ENCODE results near the gene CCNH. TPM values are rescaled to one million over a fixed set of nuclear protein-coding genes. Genes with fewer than 3 reads are reported as not detected.

CCNH gene
- total RNA-seq, 1 experiment from 2014 or later, result 63.2 TPM

DNA sequence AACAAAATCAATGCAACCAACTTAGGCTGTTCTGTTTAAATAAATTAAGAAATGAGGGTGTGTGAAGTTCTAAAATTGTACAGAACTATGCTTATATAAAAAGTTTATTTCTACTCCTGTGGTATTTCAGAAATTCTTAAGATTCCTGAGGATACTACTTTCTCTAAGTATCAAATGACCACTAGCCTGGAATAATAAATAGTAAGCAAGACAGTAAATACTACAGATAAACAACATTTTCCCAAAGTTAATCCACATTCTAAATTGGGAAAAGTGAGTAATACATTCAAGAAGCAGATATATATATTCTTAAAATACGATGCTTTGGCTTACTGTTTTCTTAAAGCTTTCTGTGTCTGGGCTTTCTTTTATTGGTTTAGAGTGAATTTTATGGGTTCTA is 29.5 kb downstream of the CCNH start:
- no peak overlapping the region for H3K4me3 ChIP-seq (replicated peaks in 1 of 2; ENCODE audit: low read depth in 1 of 2, low read length in 2 of 2)
- H2AFZ ChIP-seq (ENCODE audit: low read depth, low read length, poor library complexity, severe bottlenecking), result no peak overlapping the region
- no TSS peak for BruUV-seq (replicated peaks)
- no peaks in the 10 kb centered on the region for H3K4me1 ChIP-seq (ENCODE audit: control insufficient read depth in 1 of 2, insufficient read depth in 2 of 2, low read length in 2 of 2)
- H3K27ac ChIP-seq (ENCODE audit: low read depth, low read length), result no peak overlapping the region
- H3K79me2 ChIP-seq (ENCODE audit: insufficient read depth, low read length), result peaks cover 13% of the 10 kb centered on the region
- no peaks in the 10 kb centered on the region for H3K9me2 ChIP-seq (ENCODE audit: insufficient read depth)
- no peaks in the 10 kb centered on the region for H4K20me1 ChIP-seq (ENCODE audit: insufficient read depth)
- DNase-seq (ENCODE audit: low read depth, low spot score) (no peak), ATAC-seq (no peak)
- TF ChIP-seq, protein P1, sequence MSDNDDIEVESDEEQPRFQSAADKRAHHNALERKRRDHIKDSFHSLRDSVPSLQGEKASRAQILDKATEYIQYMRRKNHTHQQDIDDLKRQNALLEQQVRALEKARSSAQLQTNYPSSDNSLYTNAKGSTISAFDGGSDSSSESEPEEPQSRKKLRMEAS (IDR thresholded peaks at IDR 0.05), result no peak
- TF ChIP-seq, protein P2, sequence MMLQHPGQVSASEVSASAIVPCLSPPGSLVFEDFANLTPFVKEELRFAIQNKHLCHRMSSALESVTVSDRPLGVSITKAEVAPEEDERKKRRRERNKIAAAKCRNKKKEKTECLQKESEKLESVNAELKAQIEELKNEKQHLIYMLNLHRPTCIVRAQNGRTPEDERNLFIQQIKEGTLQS (IDR thresholded peaks at IDR 0.05), result no peak
- TF ChIP-seq RAD21 (IDR thresholded peaks at IDR 0.05; ENCODE audit: low read depth) (no peak), SRF (IDR thresholded peaks at IDR 0.05; ENCODE audit: low read depth) (no peak), EGR1 (IDR thresholded peaks at IDR 0.05; ENCODE audit: low read depth) (no peak), EZH2 (IDR thresholded peaks at IDR 0.05) (no peak), FOSL1 (IDR thresholded peaks at IDR 0.05; ENCODE audit: low read depth) (no peak), CBX3 (IDR thresholded peaks at IDR 0.05; ENCODE audit: low read depth) (no peak), YY1 (IDR thresholded peaks at IDR 0.05; ENCODE audit: extremely low read depth, insufficient replicate concordance, low read depth, low read length) (no peak), TCF7L2 (IDR thresholded peaks at IDR 0.05; ENCODE audit: borderline replicate concordance, extremely low read depth, insufficient read depth, insufficient read length) (no peak), ZBTB33 (IDR thresholded peaks at IDR 0.05; ENCODE audit: extremely low read depth, insufficient replicate concordance, low read length) (no peak), SP1 (IDR thresholded peaks at IDR 0.05; ENCODE audit: low read depth) (no peak), EZH2phosphoT487 (IDR thresholded peaks at IDR 0.05; ENCODE audit: borderline replicate concordance) (no peak), ELF1 (IDR thresholded peaks at IDR 0.05; ENCODE audit: borderline replicate concordance, low read depth) (no peak), CEBPB (IDR thresholded peaks at IDR 0.05; ENCODE audit: low read depth) (no peak)
- TF ChIP-seq, protein P3, sequence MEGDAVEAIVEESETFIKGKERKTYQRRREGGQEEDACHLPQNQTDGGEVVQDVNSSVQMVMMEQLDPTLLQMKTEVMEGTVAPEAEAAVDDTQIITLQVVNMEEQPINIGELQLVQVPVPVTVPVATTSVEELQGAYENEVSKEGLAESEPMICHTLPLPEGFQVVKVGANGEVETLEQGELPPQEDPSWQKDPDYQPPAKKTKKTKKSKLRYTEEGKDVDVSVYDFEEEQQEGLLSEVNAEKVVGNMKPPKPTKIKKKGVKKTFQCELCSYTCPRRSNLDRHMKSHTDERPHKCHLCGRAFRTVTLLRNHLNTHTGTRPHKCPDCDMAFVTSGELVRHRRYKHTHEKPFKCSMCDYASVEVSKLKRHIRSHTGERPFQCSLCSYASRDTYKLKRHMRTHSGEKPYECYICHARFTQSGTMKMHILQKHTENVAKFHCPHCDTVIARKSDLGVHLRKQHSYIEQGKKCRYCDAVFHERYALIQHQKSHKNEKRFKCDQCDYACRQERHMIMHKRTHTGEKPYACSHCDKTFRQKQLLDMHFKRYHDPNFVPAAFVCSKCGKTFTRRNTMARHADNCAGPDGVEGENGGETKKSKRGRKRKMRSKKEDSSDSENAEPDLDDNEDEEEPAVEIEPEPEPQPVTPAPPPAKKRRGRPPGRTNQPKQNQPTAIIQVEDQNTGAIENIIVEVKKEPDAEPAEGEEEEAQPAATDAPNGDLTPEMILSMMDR (IDR thresholded peaks at IDR 0.05 in 2 of 3, conservative IDR thresholded peaks at IDR 0.05 in 1 of 3; ENCODE audit: borderline replicate concordance in 1 of 3, insufficient read depth in 1 of 3, low read depth in 2 of 3, low read length in 2 of 3), result no peak
- H3K27me3 ChIP-seq (ENCODE audit: insufficient read depth, low read length), result no peaks in the 10 kb centered on the region
- CTCF ChIA-PET, result no interaction called here
- H3K9ac ChIP-seq (ENCODE audit: low read length), result no peak overlapping the region
- peaks cover 15 to 37% of the 10 kb centered on the region in 2 experiments for H3K36me3 ChIP-seq (ENCODE audit: control insufficient read depth in 1 of 2, insufficient read depth in 2 of 2, low read length in 2 of 2)
- POLR2A ChIA-PET, result no interaction called here
- RAD21 ChIA-PET (ENCODE audit: low non-redundant PET in 1 of 2, low total read pairs in 2 of 2, uncharacterized antibody in 2 of 2, unreplicated experiment in 2 of 2), result no interaction called here
- no peak overlapping the region for H3K4me2 ChIP-seq (ENCODE audit: low read length)
- H3K9me3 ChIP-seq (ENCODE audit: control insufficient read depth in 1 of 2, insufficient read depth in 1 of 2, low read depth in 1 of 2, low read length in 2 of 2), result no peaks in the 10 kb centered on the region
- intact Hi-C loops (cut with micrococcal nuclease), result no loop called here

Measured in HCT116 (cell line).